Osteocyte (in vitro differentiated cells): ENCODE measurements around the gene FLNC. TPM values are rescaled to one million over a fixed set of nuclear protein-coding genes. Genes with fewer than 3 reads are reported as not detected.

Experiments
- DNase-seq: peaks from one replicate; pipeline ENCODE4 v3.0.0; 2021; ENCODE audit warnings: mixed read lengths; ENCODE audit not compliant: unreplicated experiment; ENCODE audit errors: extremely low spot score
- H3K27ac Mint-ChIP-seq: one replicate; pipeline ENCODE4 v1.8.0; 2021; ENCODE audit warnings: mild to moderate bottlenecking, mixed read lengths; ENCODE audit not compliant: unreplicated experiment
- H3K27me3 Mint-ChIP-seq: one replicate; pipeline ENCODE4 v1.8.0; 2021; ENCODE audit warnings: mixed read lengths; ENCODE audit not compliant: unreplicated experiment
- H3K36me3 Mint-ChIP-seq: one replicate; pipeline ENCODE4 v1.8.0; 2021; ENCODE audit warnings: mixed read lengths; ENCODE audit not compliant: unreplicated experiment
- H3K4me1 Mint-ChIP-seq: one replicate; pipeline ENCODE4 v1.8.0; 2021; ENCODE audit warnings: mixed read lengths; ENCODE audit not compliant: unreplicated experiment
- H3K4me3 Mint-ChIP-seq: one replicate; pipeline ENCODE4 v1.8.0; 2021; ENCODE audit warnings: mild to moderate bottlenecking, moderate library complexity, mixed read lengths; ENCODE audit not compliant: unreplicated experiment
- H3K9me3 Mint-ChIP-seq: one replicate; pipeline ENCODE4 v1.8.0; 2021; ENCODE audit warnings: mixed read lengths; ENCODE audit not compliant: unreplicated experiment
- total RNA-seq: library from RNA; stranded (reverse); gene quantifications from 2 replicates; pipeline ENCODE4 v1.2.1, GENCODE V29; 2021
- TF ChIP-seq, protein P1 (sequence below): fragments of 200-600 bp; sonication (generic); IDR thresholded peaks from 2 replicates; pipeline ENCODE4 v1.5.0; 2021; ENCODE audit warnings: antibody characterized with exemption, mild to moderate bottlenecking, moderate library complexity

Gene FLNC
- total RNA-seq, 1 donor from 2014 or later = 26.9 TPM

- Mint-ChIP-seq H3K27ac (no peak overlapping the region), H3K4me1 (peaks cover 11% of the 10 kb centered on the region), H3K9me3 (no peaks in the 10 kb centered on the region), H3K27me3 (no peaks in the 10 kb centered on the region), H3K36me3 (peaks cover 12% of the 10 kb centered on the region), H3K4me3 (no peak overlapping the region)
- DNase-seq = no peak
- TF ChIP-seq, protein P1, sequence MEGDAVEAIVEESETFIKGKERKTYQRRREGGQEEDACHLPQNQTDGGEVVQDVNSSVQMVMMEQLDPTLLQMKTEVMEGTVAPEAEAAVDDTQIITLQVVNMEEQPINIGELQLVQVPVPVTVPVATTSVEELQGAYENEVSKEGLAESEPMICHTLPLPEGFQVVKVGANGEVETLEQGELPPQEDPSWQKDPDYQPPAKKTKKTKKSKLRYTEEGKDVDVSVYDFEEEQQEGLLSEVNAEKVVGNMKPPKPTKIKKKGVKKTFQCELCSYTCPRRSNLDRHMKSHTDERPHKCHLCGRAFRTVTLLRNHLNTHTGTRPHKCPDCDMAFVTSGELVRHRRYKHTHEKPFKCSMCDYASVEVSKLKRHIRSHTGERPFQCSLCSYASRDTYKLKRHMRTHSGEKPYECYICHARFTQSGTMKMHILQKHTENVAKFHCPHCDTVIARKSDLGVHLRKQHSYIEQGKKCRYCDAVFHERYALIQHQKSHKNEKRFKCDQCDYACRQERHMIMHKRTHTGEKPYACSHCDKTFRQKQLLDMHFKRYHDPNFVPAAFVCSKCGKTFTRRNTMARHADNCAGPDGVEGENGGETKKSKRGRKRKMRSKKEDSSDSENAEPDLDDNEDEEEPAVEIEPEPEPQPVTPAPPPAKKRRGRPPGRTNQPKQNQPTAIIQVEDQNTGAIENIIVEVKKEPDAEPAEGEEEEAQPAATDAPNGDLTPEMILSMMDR = no peak
These were observed 24.2 kb downstream of the FLNC start for GRCh38 chr7:128854396-128854795.

DNA sequence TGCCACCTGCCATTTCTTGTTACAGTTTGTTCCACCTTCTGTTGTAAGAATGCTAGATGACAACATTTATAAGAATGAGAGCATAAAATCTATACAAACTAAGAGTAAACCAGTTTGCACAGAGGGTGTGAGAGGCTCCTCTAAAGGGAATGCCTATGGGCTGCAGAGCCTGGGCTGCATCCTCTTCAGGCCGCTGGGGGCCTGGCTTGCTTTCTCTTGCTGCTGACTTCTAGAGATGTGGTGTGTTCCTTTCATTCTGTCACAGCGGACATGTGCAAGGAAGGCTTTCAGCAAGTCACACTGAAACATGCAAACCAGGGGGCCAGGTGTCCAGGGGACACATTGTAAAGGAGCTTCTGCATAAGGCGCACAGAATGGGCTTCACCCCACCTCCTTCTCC lies 25.4 kb downstream of the FLNC start:
- no peak for DNase-seq
- peaks cover 18% of the 10 kb centered on the region for H3K4me1 Mint-ChIP-seq
- H3K36me3 Mint-ChIP-seq = peaks cover 12% of the 10 kb centered on the region
- no peaks in the 10 kb centered on the region for H3K9me3 Mint-ChIP-seq
- no peak overlapping the region for H3K27ac Mint-ChIP-seq
- H3K4me3 Mint-ChIP-seq = no peak overlapping the region
- TF ChIP-seq, protein P1 = no peak
- H3K27me3 Mint-ChIP-seq = no peaks in the 10 kb centered on the region

DNA sequence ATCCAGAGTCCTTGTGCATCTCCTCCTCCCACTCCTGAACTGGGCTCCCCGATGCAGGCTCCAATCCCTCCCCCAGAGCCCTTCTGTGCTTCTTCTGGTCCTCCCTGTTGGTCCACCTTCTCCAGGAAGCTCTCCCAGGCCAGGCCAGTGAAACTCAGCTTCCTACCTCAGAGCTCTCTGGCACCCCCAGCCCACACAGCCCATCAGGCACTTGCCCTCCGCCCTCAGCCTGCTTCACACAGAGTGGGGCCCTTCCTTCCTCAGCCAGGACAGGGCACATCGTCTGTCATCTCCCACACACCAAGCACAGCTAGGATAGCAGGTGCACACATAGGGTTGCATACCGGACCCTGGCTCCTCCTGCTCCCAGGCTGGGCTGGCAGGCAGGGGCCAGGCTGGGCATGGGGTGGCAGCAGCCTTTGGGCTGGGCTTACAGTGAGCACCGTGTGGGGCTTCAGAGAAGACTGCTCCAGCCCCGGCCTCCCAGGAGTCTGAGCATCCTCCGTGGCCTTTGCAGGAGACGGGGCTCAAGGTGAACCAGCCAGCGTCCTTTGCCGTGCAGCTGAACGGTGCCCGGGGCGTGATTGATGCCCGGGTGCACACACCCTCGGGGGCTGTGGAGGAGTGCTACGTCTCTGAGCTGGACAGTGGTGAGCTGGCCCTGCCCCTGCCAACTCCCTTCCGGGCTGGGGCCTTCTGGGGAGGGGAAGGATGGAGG lies 26.0 kb downstream of the FLNC start:
- H3K36me3 Mint-ChIP-seq = peaks cover 12% of the 10 kb centered on the region
- H3K4me1 Mint-ChIP-seq = peaks cover 20% of the 10 kb centered on the region
- no peak overlapping the region for H3K27ac Mint-ChIP-seq
- no peaks in the 10 kb centered on the region for H3K27me3 Mint-ChIP-seq
- no peaks in the 10 kb centered on the region for H3K9me3 Mint-ChIP-seq
- no peak for DNase-seq
- TF ChIP-seq, protein P1 = no peak
- no peak overlapping the region for H3K4me3 Mint-ChIP-seq

DNA sequence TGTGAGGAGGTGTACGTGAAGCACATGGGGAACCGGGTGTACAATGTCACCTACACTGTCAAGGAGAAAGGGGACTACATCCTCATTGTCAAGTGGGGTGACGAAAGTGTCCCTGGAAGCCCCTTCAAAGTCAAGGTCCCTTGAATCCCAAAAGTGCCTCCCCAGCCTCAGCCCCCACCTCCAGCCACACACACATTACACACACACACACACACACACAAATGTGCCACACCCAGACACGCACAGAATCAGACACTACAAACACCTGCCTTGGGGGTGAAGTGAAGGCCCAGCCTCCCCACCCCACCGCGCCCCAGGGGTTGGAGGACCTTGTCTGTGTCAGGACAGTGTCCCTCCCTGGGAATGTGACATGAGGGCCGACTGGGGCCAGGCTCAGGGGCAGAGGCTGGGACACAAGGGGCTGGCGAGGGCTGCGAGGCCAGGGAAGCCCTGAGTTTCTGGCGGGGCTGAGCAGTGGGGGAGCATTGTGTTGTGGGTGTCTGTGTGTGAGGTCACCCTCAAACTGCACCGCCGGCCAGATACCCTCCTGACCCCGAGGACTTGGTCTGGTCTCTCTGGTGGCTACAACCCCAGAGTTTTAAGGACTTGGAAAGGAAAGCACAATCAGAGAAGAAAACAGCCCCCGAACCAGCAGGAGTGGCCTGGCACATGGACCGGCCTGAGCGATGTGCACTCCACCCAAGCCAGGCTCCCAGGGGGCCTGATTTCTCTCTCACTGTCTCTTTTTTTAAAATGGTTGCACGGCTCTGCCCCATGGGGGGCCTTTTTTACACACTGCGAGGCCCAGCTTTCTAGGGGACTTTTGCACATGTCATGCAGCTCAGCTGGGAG lies 28.4 kb downstream of the FLNC start:
- Mint-ChIP-seq H3K4me3 (no peak overlapping the region), H3K9me3 (no peaks in the 10 kb centered on the region), H3K27ac (peak overlapping the region; percentile 54), H3K27me3 (no peaks in the 10 kb centered on the region), H3K4me1 (peaks cover 27% of the 10 kb centered on the region), H3K36me3 (peaks cover 6% of the 10 kb centered on the region)
- DNase-seq = no peak
- TF ChIP-seq, protein P1 = no peak
